ENCODE results near the gene ASB5.

GRCh38 chr4:176291748-176292147, 22.7 kb upstream of the ASB5 start:
- TF ChIP-seq POLR2A (IDR thresholded peaks at IDR 0.05): no peak
- no peak for TF ChIP-seq CTCF (IDR thresholded peaks at IDR 0.05)

Measured in adrenal gland (tissue), 5 donors.